ENCODE results near the gene FBXL17.

Gene FBXL17

GRCh38 chr5:107900721-107901120 lies 481.2 kb downstream of the FBXL17 start:
- no peak overlapping the region for H3K9ac ChIP-seq (ENCODE audit: low read depth, low read length)
- H3K4me3 ChIP-seq (ENCODE audit: low read depth, low read length) = no peak overlapping the region

DNA sequence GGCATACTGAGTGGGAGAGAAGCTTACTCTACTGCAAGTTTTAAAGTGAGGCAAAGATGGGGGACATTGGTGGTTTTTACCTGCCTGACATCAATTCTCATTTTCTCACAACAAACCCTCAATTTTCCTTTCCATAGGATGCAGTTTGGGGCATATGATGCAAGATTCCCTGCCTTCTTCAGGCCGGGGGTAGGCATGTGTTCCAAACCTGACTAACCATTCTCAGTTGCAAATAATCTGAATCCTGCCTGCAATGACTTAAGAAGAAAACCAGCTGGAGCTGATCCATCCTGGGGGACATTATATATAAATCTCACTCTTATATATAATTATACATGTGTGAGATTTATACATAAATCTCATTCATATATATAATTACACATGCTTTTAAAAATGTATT lies 487.5 kb downstream of the FBXL17 start:
- no peaks in the 10 kb centered on the region for H3K9me3 ChIP-seq (ENCODE audit: control insufficient read depth, insufficient read depth, low read length)
- no peaks in the 10 kb centered on the region for H3K36me3 ChIP-seq (ENCODE audit: control insufficient read depth, insufficient read depth, low read length)
- no peak overlapping the region for H3K9ac ChIP-seq (ENCODE audit: low read depth, low read length)
- H3K27me3 ChIP-seq (ENCODE audit: control insufficient read depth, insufficient read depth, low read length) = no peaks in the 10 kb centered on the region
- H3K4me3 ChIP-seq (ENCODE audit: low read depth, low read length) = no peak overlapping the region
- no peaks in the 10 kb centered on the region for H3K4me1 ChIP-seq (ENCODE audit: control insufficient read depth, insufficient read depth, low read length)

More at GRCh38 chr5:107900721-107901120, 481.2 kb downstream of the FBXL17 start:
- Histone ChIP-seq H3K36me3 (ENCODE audit: control insufficient read depth, insufficient read depth, low read length) (no peaks in the 10 kb centered on the region), H3K9me3 (ENCODE audit: control insufficient read depth, insufficient read depth, low read length) (no peaks in the 10 kb centered on the region), H3K27me3 (ENCODE audit: control insufficient read depth, insufficient read depth, low read length) (no peaks in the 10 kb centered on the region), H3K4me1 (ENCODE audit: control insufficient read depth, insufficient read depth, low read length) (no peaks in the 10 kb centered on the region)

- no peaks in the 10 kb centered on the region for H3K27me3 ChIP-seq (ENCODE audit: control insufficient read depth, insufficient read depth, low read length)
- no peak overlapping the region for H3K4me3 ChIP-seq (ENCODE audit: low read depth, low read length)
- no peaks in the 10 kb centered on the region for H3K4me1 ChIP-seq (ENCODE audit: control insufficient read depth, insufficient read depth, low read length)
- no peaks in the 10 kb centered on the region for H3K9me3 ChIP-seq (ENCODE audit: control insufficient read depth, insufficient read depth, low read length)
- H3K9ac ChIP-seq (ENCODE audit: low read depth, low read length) = no peak overlapping the region
- no peaks in the 10 kb centered on the region for H3K36me3 ChIP-seq (ENCODE audit: control insufficient read depth, insufficient read depth, low read length)
These were observed 488.3 kb downstream of the FBXL17 start for GRCh38 chr5:107893642-107894041.

- no peaks in the 10 kb centered on the region for H3K36me3 ChIP-seq (ENCODE audit: control insufficient read depth, insufficient read depth, low read length)
- H3K27me3 ChIP-seq (ENCODE audit: control insufficient read depth, insufficient read depth, low read length) = no peaks in the 10 kb centered on the region
- no peaks in the 10 kb centered on the region for H3K9me3 ChIP-seq (ENCODE audit: control insufficient read depth, insufficient read depth, low read length)
- H3K9ac ChIP-seq (ENCODE audit: low read depth, low read length) = no peak overlapping the region
- no peaks in the 10 kb centered on the region for H3K4me1 ChIP-seq (ENCODE audit: control insufficient read depth, insufficient read depth, low read length)
- H3K4me3 ChIP-seq (ENCODE audit: low read depth, low read length) = no peak overlapping the region
These were observed 492.5 kb downstream of the FBXL17 start for GRCh38 chr5:107889387-107889786.

DNA sequence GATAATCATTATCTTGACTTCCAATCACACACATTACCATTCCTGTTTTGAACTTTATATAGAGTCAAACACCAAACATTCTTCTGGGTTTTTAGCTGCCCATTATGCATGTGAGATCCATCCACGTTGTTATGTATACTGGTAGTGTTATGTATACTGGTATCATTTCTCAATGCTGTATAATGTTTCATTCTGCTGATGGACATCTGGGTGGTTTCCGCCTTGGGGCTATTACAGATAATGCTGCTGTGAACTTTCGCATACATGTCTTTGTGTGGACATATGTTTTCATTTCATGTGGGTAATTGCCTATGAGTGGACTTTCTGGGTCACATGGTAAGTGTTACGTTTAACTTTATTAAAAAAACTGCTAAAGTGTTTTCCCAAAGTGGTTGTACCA lies 493.4 kb downstream of the FBXL17 start:
- Histone ChIP-seq H3K9me3 (ENCODE audit: control insufficient read depth, insufficient read depth, low read length) (no peaks in the 10 kb centered on the region), H3K9ac (ENCODE audit: low read depth, low read length) (no peak overlapping the region), H3K4me3 (ENCODE audit: low read depth, low read length) (no peak overlapping the region), H3K36me3 (ENCODE audit: control insufficient read depth, insufficient read depth, low read length) (no peaks in the 10 kb centered on the region), H3K4me1 (ENCODE audit: control insufficient read depth, insufficient read depth, low read length) (no peaks in the 10 kb centered on the region), H3K27me3 (ENCODE audit: control insufficient read depth, insufficient read depth, low read length) (no peaks in the 10 kb centered on the region)

GRCh38 chr5:107887166-107887943 lies 494.5 kb downstream of the FBXL17 start:
- no peaks in the 10 kb centered on the region for H3K27me3 ChIP-seq (ENCODE audit: control insufficient read depth, insufficient read depth, low read length)
- H3K4me3 ChIP-seq (ENCODE audit: low read depth, low read length) = no peak overlapping the region

DNA sequence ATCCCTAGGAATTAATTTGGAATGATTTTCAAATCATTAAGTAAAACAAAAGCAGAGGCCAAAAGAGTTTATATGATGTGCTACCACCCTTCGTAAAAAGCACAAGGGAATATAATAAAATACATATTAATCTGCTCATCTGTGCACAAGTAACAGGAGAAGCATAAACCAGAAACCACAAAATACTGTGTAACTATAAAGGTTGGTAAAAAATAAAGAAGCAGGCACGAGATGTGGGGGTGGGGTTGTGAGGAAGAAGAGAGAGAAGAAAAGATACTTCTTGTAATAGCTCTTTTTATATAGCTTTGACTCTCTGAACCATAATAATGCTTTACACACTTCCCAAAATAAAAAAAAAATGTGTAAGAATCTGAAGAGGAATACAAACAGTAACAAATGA lies 496.3 kb downstream of the FBXL17 start:
- H3K4me3 ChIP-seq (ENCODE audit: low read depth, low read length) = no peak overlapping the region
- H3K36me3 ChIP-seq (ENCODE audit: control insufficient read depth, insufficient read depth, low read length) = no peaks in the 10 kb centered on the region
- H3K27me3 ChIP-seq (ENCODE audit: control insufficient read depth, insufficient read depth, low read length) = no peaks in the 10 kb centered on the region
- no peaks in the 10 kb centered on the region for H3K4me1 ChIP-seq (ENCODE audit: control insufficient read depth, insufficient read depth, low read length)
- no peak overlapping the region for H3K9ac ChIP-seq (ENCODE audit: low read depth, low read length)
- no peaks in the 10 kb centered on the region for H3K9me3 ChIP-seq (ENCODE audit: control insufficient read depth, insufficient read depth, low read length)

More at GRCh38 chr5:107887166-107887943, 494.5 kb downstream of the FBXL17 start:
- Histone ChIP-seq H3K36me3 (ENCODE audit: control insufficient read depth, insufficient read depth, low read length) (no peaks in the 10 kb centered on the region), H3K4me1 (ENCODE audit: control insufficient read depth, insufficient read depth, low read length) (no peaks in the 10 kb centered on the region), H3K9ac (ENCODE audit: low read depth, low read length) (no peak overlapping the region), H3K9me3 (ENCODE audit: control insufficient read depth, insufficient read depth, low read length) (no peaks in the 10 kb centered on the region)

GRCh38 chr5:107884871-107885270 lies 497.0 kb downstream of the FBXL17 start:
- no peaks in the 10 kb centered on the region for H3K36me3 ChIP-seq (ENCODE audit: control insufficient read depth, insufficient read depth, low read length)
- H3K4me3 ChIP-seq (ENCODE audit: low read depth, low read length) = no peak overlapping the region
- no peaks in the 10 kb centered on the region for H3K9me3 ChIP-seq (ENCODE audit: control insufficient read depth, insufficient read depth, low read length)
- H3K27me3 ChIP-seq (ENCODE audit: control insufficient read depth, insufficient read depth, low read length) = no peaks in the 10 kb centered on the region
- H3K4me1 ChIP-seq (ENCODE audit: control insufficient read depth, insufficient read depth, low read length) = no peaks in the 10 kb centered on the region
- no peak overlapping the region for H3K9ac ChIP-seq (ENCODE audit: low read depth, low read length)

DNA sequence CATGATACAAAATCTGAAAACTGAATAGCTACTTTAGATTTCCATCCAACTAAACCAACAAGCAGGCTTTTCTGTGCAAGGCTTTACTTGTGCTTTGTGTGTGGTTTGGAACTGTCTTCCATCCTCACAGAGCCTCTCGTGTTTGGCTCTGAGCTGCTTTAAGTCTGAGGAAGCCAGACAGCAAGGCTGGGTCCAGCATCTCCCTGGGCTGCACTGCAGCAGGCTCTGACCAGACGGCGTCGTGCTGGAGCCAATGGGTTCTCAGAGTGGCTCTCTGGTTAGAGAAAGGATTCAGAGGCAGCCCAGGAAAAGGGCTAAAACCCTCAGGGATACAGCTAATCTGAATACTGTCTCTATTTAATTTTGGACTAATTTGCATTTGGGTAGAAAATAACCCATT lies 503.2 kb downstream of the FBXL17 start:
- no peaks in the 10 kb centered on the region for H3K9me3 ChIP-seq (ENCODE audit: control insufficient read depth, insufficient read depth, low read length)
- peaks cover 2% of the 10 kb centered on the region for H3K4me1 ChIP-seq (ENCODE audit: control insufficient read depth, insufficient read depth, low read length)
- no peaks in the 10 kb centered on the region for H3K27me3 ChIP-seq (ENCODE audit: control insufficient read depth, insufficient read depth, low read length)
- H3K9ac ChIP-seq (ENCODE audit: low read depth, low read length) = no peak overlapping the region
- no peak overlapping the region for H3K4me3 ChIP-seq (ENCODE audit: low read depth, low read length)
- H3K36me3 ChIP-seq (ENCODE audit: control insufficient read depth, insufficient read depth, low read length) = no peaks in the 10 kb centered on the region

DNA sequence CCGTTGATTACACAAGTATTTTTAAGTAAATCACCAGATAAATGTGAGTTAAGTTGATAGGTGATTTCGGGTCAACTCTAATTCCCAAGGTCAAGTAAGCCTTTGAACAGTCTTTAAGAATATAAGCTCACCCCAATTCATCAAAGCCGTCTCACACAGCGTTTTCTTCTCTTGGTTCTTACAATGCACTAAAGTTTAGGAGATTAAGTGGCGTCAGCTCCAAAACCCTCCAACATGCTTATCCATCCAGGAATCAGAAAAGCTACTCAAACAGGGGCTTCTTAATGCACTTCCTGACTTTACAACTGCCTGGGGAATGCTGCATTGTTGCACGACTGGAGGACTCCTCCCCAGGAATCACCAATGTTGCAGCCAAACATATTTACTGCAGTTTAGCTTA lies 505.0 kb downstream of the FBXL17 start:
- Histone ChIP-seq H3K9me3 (ENCODE audit: control insufficient read depth, insufficient read depth, low read length) (no peaks in the 10 kb centered on the region), H3K36me3 (ENCODE audit: control insufficient read depth, insufficient read depth, low read length) (no peaks in the 10 kb centered on the region), H3K4me3 (ENCODE audit: low read depth, low read length) (no peak overlapping the region), H3K27me3 (ENCODE audit: control insufficient read depth, insufficient read depth, low read length) (no peaks in the 10 kb centered on the region), H3K9ac (ENCODE audit: low read depth, low read length) (no peak overlapping the region), H3K4me1 (ENCODE audit: control insufficient read depth, insufficient read depth, low read length) (peaks cover 2% of the 10 kb centered on the region)

- H3K4me1 ChIP-seq (ENCODE audit: control insufficient read depth, insufficient read depth, low read length) = peaks cover 2% of the 10 kb centered on the region
- no peaks in the 10 kb centered on the region for H3K36me3 ChIP-seq (ENCODE audit: control insufficient read depth, insufficient read depth, low read length)
- H3K4me3 ChIP-seq (ENCODE audit: low read depth, low read length) = no peak overlapping the region
- no peaks in the 10 kb centered on the region for H3K9me3 ChIP-seq (ENCODE audit: control insufficient read depth, insufficient read depth, low read length)
- H3K9ac ChIP-seq (ENCODE audit: low read depth, low read length) = no peak overlapping the region
- no peaks in the 10 kb centered on the region for H3K27me3 ChIP-seq (ENCODE audit: control insufficient read depth, insufficient read depth, low read length)
These were observed 505.6 kb downstream of the FBXL17 start for GRCh38 chr5:107876261-107876660.

DNA sequence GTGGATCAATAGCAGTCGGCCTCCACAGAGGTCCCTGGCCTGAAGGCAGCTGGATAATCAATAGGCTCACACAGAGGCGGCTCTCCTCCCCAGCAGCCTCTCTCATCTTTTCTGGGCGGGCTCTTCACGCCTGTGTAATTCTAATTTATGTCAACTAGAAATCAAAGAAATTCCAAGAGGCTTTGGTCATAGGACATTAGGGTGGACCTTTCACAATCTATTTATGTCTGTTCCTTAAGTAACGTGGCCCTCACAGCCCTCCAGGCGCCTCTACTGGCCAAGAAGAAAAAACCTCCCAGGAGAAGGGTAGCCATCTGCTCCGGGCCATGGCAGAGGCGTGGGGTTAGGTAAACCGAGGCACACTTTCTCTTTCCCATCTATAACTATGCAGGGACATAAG lies 506.1 kb downstream of the FBXL17 start:
- Histone ChIP-seq H3K27me3 (ENCODE audit: control insufficient read depth, insufficient read depth, low read length) (no peaks in the 10 kb centered on the region), H3K9me3 (ENCODE audit: control insufficient read depth, insufficient read depth, low read length) (no peaks in the 10 kb centered on the region), H3K4me1 (ENCODE audit: control insufficient read depth, insufficient read depth, low read length) (peaks cover 2% of the 10 kb centered on the region), H3K36me3 (ENCODE audit: control insufficient read depth, insufficient read depth, low read length) (no peaks in the 10 kb centered on the region), H3K9ac (ENCODE audit: low read depth, low read length) (no peak overlapping the region), H3K4me3 (ENCODE audit: low read depth, low read length) (no peak overlapping the region)

All from iPS-15b (cell line).